ENCODE data around the gene EN1. TPM values are rescaled to one million over a fixed set of nuclear protein-coding genes. Genes with fewer than 3 reads are reported as not detected.

The EN1 gene
- total and polyA plus RNA-seq, 7 experiments from 2014 or later, result not detected

GRCh38 chr2:118857677-118858484, 10.4 kb upstream of the EN1 start:
- DNase-seq (no peak), ATAC-seq (no peak)
- Histone ChIP-seq H3K4me3 (ENCODE audit: low read length) (no peak overlapping the region), H3K4me1 (ENCODE audit: control insufficient read depth in 2 of 2, insufficient read depth in 2 of 2, low read length in 2 of 2) (peaks cover 0 to 17% of the 10 kb centered on the region in 2 donors), H3K27me3 (ENCODE audit: control insufficient read depth in 2 of 2, insufficient read depth in 2 of 2, low read length in 2 of 2) (peaks cover 2 to 36% of the 10 kb centered on the region in 2 donors), H3K36me3 (ENCODE audit: control insufficient read depth in 2 of 3, insufficient read depth in 3 of 3, low read length in 3 of 3) (no peaks in the 10 kb centered on the region), H3K9me3 (ENCODE audit: control insufficient read depth in 2 of 3, low read length in 3 of 3) (no peaks in the 10 kb centered on the region), H3K27ac (ENCODE audit: low read depth, low read length) (no peak overlapping the region)
- Mint-ChIP-seq H3K27ac (no peak overlapping the region), H3K9me3 (peaks cover 0 to 3% (median 0%) of the 10 kb centered on the region in 11 donors), H3K4me3 (peak overlapping the region in 3 of 10 donors; percentile 7 to 63 (median 24)), H3K36me3 (peaks cover 0 to 4% (median 0%) of the 10 kb centered on the region in 5 donors), H3K27me3 (peaks cover 72 to 92% (median 82%) of the 10 kb centered on the region in 5 donors), H3K4me1 (peaks cover 17 to 33% (median 24%) of the 10 kb centered on the region in 7 donors)
- CTCF ChIA-PET, result interaction anchor here (0.6 kb wide), 1 partner anchor 767 kb away, joined by 3 read pairs; no protein-coding TSS in a partner anchor
- POLR2A ChIA-PET, result interaction anchor here (0.5 kb wide), 1 partner anchor 630 kb away, joined by 6 read pairs; no protein-coding TSS in a partner anchor
- intact Hi-C loops (cut with micrococcal nuclease), result loop anchor here (5.0 to 10.0 kb wide), 2 partner anchors 826 to 1043 kb away; partner anchors contain the start of gene DDX18 (in 1 of the 2)

- Mint-ChIP-seq H3K4me1 (peaks cover 17 to 38% (median 24%) of the 10 kb centered on the region in 7 donors), H3K9me3 (peaks cover 0 to 3% (median 0%) of the 10 kb centered on the region in 11 donors), H3K27ac (no peak overlapping the region), H3K4me3 (peak overlapping the region in 6 of 10 donors; percentile 16 to 81 (median 68)), H3K36me3 (peaks cover 0 to 4% (median 0%) of the 10 kb centered on the region in 5 donors), H3K27me3 (peaks cover 71 to 92% (median 82%) of the 10 kb centered on the region in 5 donors)
- Histone ChIP-seq H3K9me3 (ENCODE audit: control insufficient read depth in 2 of 3, low read length in 3 of 3) (no peaks in the 10 kb centered on the region), H3K27me3 (ENCODE audit: control insufficient read depth in 2 of 2, insufficient read depth in 2 of 2, low read length in 2 of 2) (peaks cover 2 to 40% of the 10 kb centered on the region in 2 donors), H3K4me3 (ENCODE audit: low read length) (no peak overlapping the region), H3K27ac (ENCODE audit: low read depth, low read length) (no peak overlapping the region), H3K36me3 (ENCODE audit: control insufficient read depth in 2 of 3, insufficient read depth in 3 of 3, low read length in 3 of 3) (no peaks in the 10 kb centered on the region), H3K4me1 (ENCODE audit: control insufficient read depth in 2 of 2, insufficient read depth in 2 of 2, low read length in 2 of 2) (peaks cover 0 to 17% of the 10 kb centered on the region in 2 donors)
- ATAC-seq, result no peak
- intact Hi-C loops (cut with micrococcal nuclease), result loop anchor here (5.0 to 10.0 kb wide), 2 partner anchors 825 to 1042 kb away; partner anchors contain the start of gene DDX18 (in 1 of the 2)
- DNase-seq, result no peak
- CTCF ChIA-PET, result interaction anchor here (0.6 to 2.6 kb wide), 2 partner anchors 635 to 766 kb away, joined by 3 to 24 read pairs; no protein-coding TSS in a partner anchor
- POLR2A ChIA-PET, result no interaction called here
These were observed 9.7 kb upstream of the EN1 start for GRCh38 chr2:118856978-118857676.

GRCh38 chr2:118856330-118856977, 9.0 kb upstream of the EN1 start:
- no peak overlapping the region for H3K27ac ChIP-seq (ENCODE audit: low read depth, low read length)
- no peaks in the 10 kb centered on the region for H3K9me3 ChIP-seq (ENCODE audit: control insufficient read depth in 2 of 3, low read length in 3 of 3)
- Mint-ChIP-seq H3K9me3 (peaks cover 0 to 3% (median 0%) of the 10 kb centered on the region in 11 donors), H3K4me3 (peak overlapping the region in 9 of 10 donors; percentile 53 to 81 (median 75)), H3K27me3 (peaks cover 70 to 93% (median 81%) of the 10 kb centered on the region in 5 donors), H3K36me3 (peaks cover 0 to 4% (median 0%) of the 10 kb centered on the region in 5 donors), H3K4me1 (peaks cover 19 to 38% (median 24%) of the 10 kb centered on the region in 7 donors), H3K27ac (peak overlapping the region in 1 of 9 donors; percentile 33)
- no peak for DNase-seq
- H3K4me1 ChIP-seq (ENCODE audit: control insufficient read depth in 2 of 2, insufficient read depth in 2 of 2, low read length in 2 of 2), result peaks cover 0 to 17% of the 10 kb centered on the region in 2 donors
- H3K36me3 ChIP-seq (ENCODE audit: control insufficient read depth in 2 of 3, insufficient read depth in 3 of 3, low read length in 3 of 3), result no peaks in the 10 kb centered on the region
- CTCF ChIA-PET, result interaction anchor here (2.6 kb wide), 1 partner anchor 635 kb away, joined by 24 read pairs; no protein-coding TSS in a partner anchor
- H3K4me3 ChIP-seq (ENCODE audit: low read length), result peak overlapping the region; percentile 62
- intact Hi-C loops (cut with micrococcal nuclease), result loop anchor here (5.0 to 10.0 kb wide), 2 partner anchors 824 to 1042 kb away; partner anchors contain the start of gene DDX18 (in 1 of the 2)
- POLR2A ChIA-PET, result no interaction called here
- ATAC-seq, result no peak
- H3K27me3 ChIP-seq (ENCODE audit: control insufficient read depth in 2 of 2, insufficient read depth in 2 of 2, low read length in 2 of 2), result peaks cover 2 to 41% of the 10 kb centered on the region in 2 donors

- intact Hi-C loops (cut with micrococcal nuclease), result loop anchor here (1.0 to 10.0 kb wide), 8 partner anchors 9 to 1041 kb away; partner anchors contain the start of gene DDX18 (in 1 of the 2)
- Mint-ChIP-seq H3K27me3 (peaks cover 70 to 93% (median 81%) of the 10 kb centered on the region in 5 donors), H3K4me3 (peak overlapping the region; percentile 37 to 81 (median 74)), H3K36me3 (peaks cover 0 to 4% (median 0%) of the 10 kb centered on the region in 5 donors), H3K4me1 (peaks cover 19 to 38% (median 24%) of the 10 kb centered on the region in 7 donors), H3K9me3 (peaks cover 0 to 3% (median 0%) of the 10 kb centered on the region in 11 donors), H3K27ac (peak overlapping the region in 2 of 9 donors; percentile 33 to 81)
- ATAC-seq, result peak; percentile 93
- H3K9me3 ChIP-seq (ENCODE audit: control insufficient read depth in 2 of 3, low read length in 3 of 3), result no peaks in the 10 kb centered on the region
- CTCF ChIA-PET, result interaction anchor here (0.6 to 2.6 kb wide), 10 partner anchors 9 to 830 kb away, joined by 3 to 24 read pairs (median 4); no protein-coding TSS in a partner anchor
- DNase-seq, result peak; percentile 61 to 90 (median 84)
- peaks cover 2 to 41% of the 10 kb centered on the region in 2 donors for H3K27me3 ChIP-seq (ENCODE audit: control insufficient read depth in 2 of 2, insufficient read depth in 2 of 2, low read length in 2 of 2)
- peaks cover 0 to 17% of the 10 kb centered on the region in 2 donors for H3K4me1 ChIP-seq (ENCODE audit: control insufficient read depth in 2 of 2, insufficient read depth in 2 of 2, low read length in 2 of 2)
- no peak overlapping the region for H3K27ac ChIP-seq (ENCODE audit: low read depth, low read length)
- peak overlapping the region; percentile 62 for H3K4me3 ChIP-seq (ENCODE audit: low read length)
- POLR2A ChIA-PET, result interaction anchor here (0.9 kb wide), 1 partner anchor 633 kb away, joined by 3 read pairs; no protein-coding TSS in a partner anchor
- no peaks in the 10 kb centered on the region for H3K36me3 ChIP-seq (ENCODE audit: control insufficient read depth in 2 of 3, insufficient read depth in 3 of 3, low read length in 3 of 3)
These were observed 8.2 kb upstream of the EN1 start for GRCh38 chr2:118855451-118856279.

GRCh38 chr2:118854507-118855345, 7.3 kb upstream of the EN1 start:
- Histone ChIP-seq H3K9me3 (ENCODE audit: control insufficient read depth in 2 of 3, low read length in 3 of 3) (no peaks in the 10 kb centered on the region), H3K4me1 (ENCODE audit: control insufficient read depth in 2 of 2, insufficient read depth in 2 of 2, low read length in 2 of 2) (peaks cover 0 to 17% of the 10 kb centered on the region in 2 donors), H3K4me3 (ENCODE audit: low read length) (no peak overlapping the region), H3K27me3 (ENCODE audit: control insufficient read depth in 2 of 2, insufficient read depth in 2 of 2, low read length in 2 of 2) (peaks cover 2 to 41% of the 10 kb centered on the region in 2 donors), H3K36me3 (ENCODE audit: control insufficient read depth in 2 of 3, insufficient read depth in 3 of 3, low read length in 3 of 3) (no peaks in the 10 kb centered on the region), H3K27ac (ENCODE audit: low read depth, low read length) (no peak overlapping the region)
- peaks cover 0 to 3% (median 0%) of the 10 kb centered on the region in 11 donors for H3K9me3 Mint-ChIP-seq
- peaks cover 0 to 4% (median 0%) of the 10 kb centered on the region in 5 donors for H3K36me3 Mint-ChIP-seq
- intact Hi-C loops (cut with micrococcal nuclease), result loop anchor here (1.0 to 10.0 kb wide), 8 partner anchors 8 to 1040 kb away; partner anchors contain the start of gene DDX18 (in 1 of the 2)
- H3K27ac Mint-ChIP-seq, result peak overlapping the region in 3 of 9 donors; percentile 19 to 53 (median 42)
- CTCF ChIA-PET, result interaction anchor here (0.6 to 2.6 kb wide), 10 partner anchors 8 to 829 kb away, joined by 3 to 24 read pairs (median 4); no protein-coding TSS in a partner anchor
- peak overlapping the region in 9 of 10 donors; percentile 10 to 81 (median 62) for H3K4me3 Mint-ChIP-seq
- DNase-seq, result no peak
- ATAC-seq, result no peak
- POLR2A ChIA-PET, result interaction anchor here (0.8 to 0.9 kb wide), 2 partner anchors 632 to 668 kb away, joined by 3 to 4 read pairs; no protein-coding TSS in a partner anchor
- peaks cover 71 to 93% (median 81%) of the 10 kb centered on the region in 5 donors for H3K27me3 Mint-ChIP-seq
- peaks cover 19 to 42% (median 24%) of the 10 kb centered on the region in 7 donors for H3K4me1 Mint-ChIP-seq

Measured in naive thymus-derived CD4-positive, alpha-beta T cell (primary cell).